Gastrocnemius medialis (tissue), 4 donors: ENCODE data around the gene AP3B1.

ENCODE experiments used
- CTCF ChIP-seq, 5 experiments: fragments of 450-650 bp in 3 of 5; fragments of 200-600 bp in 2 of 5; sonication (generic) in 2 of 5; IDR thresholded peaks in 4 of 5; conservative IDR thresholded peaks in 1 of 5; 1 replicate in 4 of 5; 2 replicates in 1 of 5; pipeline ENCODE4 v1.5.1; 2016 to 2019; ENCODE audit warnings: antibody characterized with exemption in 5 of 5, mild to moderate bottlenecking in 3 of 5, moderate library complexity in 3 of 5
- POLR2A ChIP-seq, 2 donors: fragments of 450-650 bp; IDR thresholded peaks; one replicate each; pipeline ENCODE4 v1.6.1; 2017; ENCODE audit warnings: antibody characterized with exemption in 2 of 2, mild to moderate bottlenecking in 2 of 2, moderate library complexity in 2 of 2

- TF ChIP-seq POLR2A (IDR thresholded peaks at IDR 0.05), result no peak
- no peak for TF ChIP-seq CTCF (IDR thresholded peaks at IDR 0.05 in 4 of 5, conservative IDR thresholded peaks at IDR 0.05 in 1 of 5)
Observed at GRCh38 chr5:77957931-77958521, 336.5 kb downstream of the AP3B1 start.
